Measurements from ENCODE around the gene TTI1.

The TTI1 gene

GRCh38 chr20:37986044-37986858, 47.0 kb downstream of the TTI1 start:
- Histone ChIP-seq H3K79me1 (ENCODE audit: low read depth, low read length) (no peaks in the 10 kb centered on the region), H2BK15ac (ENCODE audit: low read length) (no peak overlapping the region), H3K9ac (ENCODE audit: low read depth, low read length, poor library complexity) (no peak overlapping the region), H3K4ac (ENCODE audit: low read length) (no peak overlapping the region), H3K14ac (ENCODE audit: low read length) (no peak overlapping the region), H2BK12ac (ENCODE audit: low read length) (no peak overlapping the region), H4K8ac (ENCODE audit: low read depth, low read length) (no peak overlapping the region), H2BK5ac (ENCODE audit: low read length) (no peak overlapping the region), H3K27me3 (ENCODE audit: control insufficient read depth in 3 of 3, insufficient read depth in 3 of 3, low read depth in 1 of 3, low read length in 3 of 3) (no peaks in the 10 kb centered on the region), H3K18ac (ENCODE audit: low read length) (no peak overlapping the region), H4K91ac (ENCODE audit: low read depth, low read length, poor library complexity) (no peak overlapping the region), H3K9me3 (replicated peaks in 1 of 2; ENCODE audit: control insufficient read depth in 2 of 2, insufficient read depth in 1 of 2, low read depth in 1 of 2, low read length in 2 of 2) (no peaks in the 10 kb centered on the region), H3K4me1 (ENCODE audit: control insufficient read depth in 2 of 2, insufficient read depth in 1 of 2, low read depth in 1 of 2, low read length in 2 of 2) (peaks cover 9 to 11% of the 10 kb centered on the region in 2 donors), H3K4me3 (ENCODE audit: low read length in 2 of 2) (no peak overlapping the region), H2AFZ (ENCODE audit: low read length) (no peak overlapping the region), H3K4me2 (ENCODE audit: insufficient read depth, low read length, poor library complexity, severe bottlenecking) (no peak overlapping the region), H2AK5ac (ENCODE audit: low read depth, low read length) (no peak overlapping the region), H3K23ac (ENCODE audit: low read depth, low read length, poor library complexity) (no peak overlapping the region), H2BK120ac (ENCODE audit: low read depth, low read length) (no peak overlapping the region), H3K27ac (replicated peaks; ENCODE audit: low read length) (no peak overlapping the region), H3K36me3 (replicated peaks in 1 of 2; ENCODE audit: control insufficient read depth in 2 of 2, insufficient read depth in 2 of 2, low read length in 2 of 2) (peaks cover 16 to 94% of the 10 kb centered on the region in 2 donors)
- DNase-seq (ENCODE audit: low spot score), result no peak
- no CpG with 5 or more reads among the region's 9 CpGs for WGBS, 2 donors (ENCODE audit: extremely low coverage in 2 of 2, insufficient read length in 2 of 2, insufficient replicate concordance in 1 of 2)

- no peak for DNase-seq (ENCODE audit: low spot score)
- Histone ChIP-seq H3K4ac (ENCODE audit: low read length) (no peak overlapping the region), H3K27me3 (ENCODE audit: control insufficient read depth in 3 of 3, insufficient read depth in 3 of 3, low read depth in 1 of 3, low read length in 3 of 3) (no peaks in the 10 kb centered on the region), H3K23ac (ENCODE audit: low read depth, low read length, poor library complexity) (no peak overlapping the region), H3K79me1 (ENCODE audit: low read depth, low read length) (no peaks in the 10 kb centered on the region), H3K14ac (ENCODE audit: low read length) (no peak overlapping the region), H4K91ac (ENCODE audit: low read depth, low read length, poor library complexity) (no peak overlapping the region), H2AK5ac (ENCODE audit: low read depth, low read length) (no peak overlapping the region), H2BK5ac (ENCODE audit: low read length) (no peak overlapping the region), H3K9ac (ENCODE audit: low read depth, low read length, poor library complexity) (no peak overlapping the region), H4K8ac (ENCODE audit: low read depth, low read length) (no peak overlapping the region), H3K9me3 (replicated peaks in 1 of 2; ENCODE audit: control insufficient read depth in 2 of 2, insufficient read depth in 1 of 2, low read depth in 1 of 2, low read length in 2 of 2) (no peaks in the 10 kb centered on the region), H2AFZ (ENCODE audit: low read length) (no peak overlapping the region), H2BK15ac (ENCODE audit: low read length) (no peak overlapping the region), H3K4me2 (ENCODE audit: insufficient read depth, low read length, poor library complexity, severe bottlenecking) (no peak overlapping the region), H2BK120ac (ENCODE audit: low read depth, low read length) (no peak overlapping the region), H2BK12ac (ENCODE audit: low read length) (no peak overlapping the region), H3K4me1 (ENCODE audit: control insufficient read depth in 2 of 2, insufficient read depth in 1 of 2, low read depth in 1 of 2, low read length in 2 of 2) (peaks cover 9 to 12% of the 10 kb centered on the region in 2 donors), H3K18ac (ENCODE audit: low read length) (no peak overlapping the region), H3K4me3 (ENCODE audit: low read length in 2 of 2) (no peak overlapping the region), H3K36me3 (replicated peaks in 1 of 2; ENCODE audit: control insufficient read depth in 2 of 2, insufficient read depth in 2 of 2, low read length in 2 of 2) (peaks cover 9 to 75% of the 10 kb centered on the region in 2 donors), H3K27ac (replicated peaks; ENCODE audit: low read length) (no peak overlapping the region)
- WGBS, 2 donors (ENCODE audit: extremely low coverage in 2 of 2, insufficient read length in 2 of 2, insufficient replicate concordance in 1 of 2), result no CpG with 5 or more reads among the region's 14 CpGs
Measured at GRCh38 chr20:37984018-37984785, 49.1 kb downstream of the TTI1 start.

- Histone ChIP-seq H2BK15ac (ENCODE audit: low read length) (no peak overlapping the region), H3K4me1 (ENCODE audit: control insufficient read depth in 2 of 2, insufficient read depth in 1 of 2, low read depth in 1 of 2, low read length in 2 of 2) (peaks cover 9 to 12% of the 10 kb centered on the region in 2 donors), H3K18ac (ENCODE audit: low read length) (no peak overlapping the region), H3K4me3 (ENCODE audit: low read length in 2 of 2) (no peak overlapping the region), H2BK120ac (ENCODE audit: low read depth, low read length) (no peak overlapping the region), H2BK5ac (ENCODE audit: low read length) (no peak overlapping the region), H4K8ac (ENCODE audit: low read depth, low read length) (no peak overlapping the region), H2AK5ac (ENCODE audit: low read depth, low read length) (no peak overlapping the region), H2BK12ac (ENCODE audit: low read length) (no peak overlapping the region), H3K79me1 (ENCODE audit: low read depth, low read length) (no peaks in the 10 kb centered on the region), H3K27me3 (ENCODE audit: control insufficient read depth in 3 of 3, insufficient read depth in 3 of 3, low read depth in 1 of 3, low read length in 3 of 3) (no peaks in the 10 kb centered on the region), H3K36me3 (replicated peaks in 1 of 2; ENCODE audit: control insufficient read depth in 2 of 2, insufficient read depth in 2 of 2, low read length in 2 of 2) (peaks cover 6 to 66% of the 10 kb centered on the region in 2 donors), H3K23ac (ENCODE audit: low read depth, low read length, poor library complexity) (no peak overlapping the region), H3K27ac (replicated peaks; ENCODE audit: low read length) (no peak overlapping the region), H3K4me2 (ENCODE audit: insufficient read depth, low read length, poor library complexity, severe bottlenecking) (no peak overlapping the region), H4K91ac (ENCODE audit: low read depth, low read length, poor library complexity) (no peak overlapping the region), H3K14ac (ENCODE audit: low read length) (no peak overlapping the region), H3K4ac (ENCODE audit: low read length) (no peak overlapping the region), H3K9me3 (replicated peaks in 1 of 2; ENCODE audit: control insufficient read depth in 2 of 2, insufficient read depth in 1 of 2, low read depth in 1 of 2, low read length in 2 of 2) (no peaks in the 10 kb centered on the region), H3K9ac (ENCODE audit: low read depth, low read length, poor library complexity) (peak overlapping the region; percentile 63), H2AFZ (ENCODE audit: low read length) (no peak overlapping the region)
- no peak for DNase-seq (ENCODE audit: low spot score)
- WGBS, 2 donors (ENCODE audit: extremely low coverage in 2 of 2, insufficient read length in 2 of 2, insufficient replicate concordance in 1 of 2), result no CpG with 5 or more reads among the region's 13 CpGs
Measured at GRCh38 chr20:37983286-37983685, 50.0 kb downstream of the TTI1 start.

GRCh38 chr20:37981568-37981967, 51.7 kb downstream of the TTI1 start:
- Histone ChIP-seq H2AFZ (ENCODE audit: low read length) (no peak overlapping the region), H4K8ac (ENCODE audit: low read depth, low read length) (no peak overlapping the region), H2AK5ac (ENCODE audit: low read depth, low read length) (no peak overlapping the region), H3K79me1 (ENCODE audit: low read depth, low read length) (no peaks in the 10 kb centered on the region), H3K23ac (ENCODE audit: low read depth, low read length, poor library complexity) (no peak overlapping the region), H2BK12ac (ENCODE audit: low read length) (no peak overlapping the region), H2BK15ac (ENCODE audit: low read length) (no peak overlapping the region), H3K4me1 (ENCODE audit: control insufficient read depth in 2 of 2, insufficient read depth in 1 of 2, low read depth in 1 of 2, low read length in 2 of 2) (peaks cover 10 to 11% of the 10 kb centered on the region in 2 donors), H3K4me2 (ENCODE audit: insufficient read depth, low read length, poor library complexity, severe bottlenecking) (no peak overlapping the region), H3K4ac (ENCODE audit: low read length) (no peak overlapping the region), H2BK120ac (ENCODE audit: low read depth, low read length) (no peak overlapping the region), H3K27me3 (ENCODE audit: control insufficient read depth in 3 of 3, insufficient read depth in 3 of 3, low read depth in 1 of 3, low read length in 3 of 3) (no peaks in the 10 kb centered on the region), H3K9ac (ENCODE audit: low read depth, low read length, poor library complexity) (no peak overlapping the region), H3K4me3 (ENCODE audit: low read length in 2 of 2) (no peak overlapping the region), H3K14ac (ENCODE audit: low read length) (no peak overlapping the region), H3K36me3 (replicated peaks in 1 of 2; ENCODE audit: control insufficient read depth in 2 of 2, insufficient read depth in 2 of 2, low read length in 2 of 2) (peaks cover 6 to 49% of the 10 kb centered on the region in 2 donors), H3K18ac (ENCODE audit: low read length) (no peak overlapping the region), H4K91ac (ENCODE audit: low read depth, low read length, poor library complexity) (no peak overlapping the region), H2BK5ac (ENCODE audit: low read length) (no peak overlapping the region), H3K9me3 (replicated peaks in 1 of 2; ENCODE audit: control insufficient read depth in 2 of 2, insufficient read depth in 1 of 2, low read depth in 1 of 2, low read length in 2 of 2) (no peaks in the 10 kb centered on the region), H3K27ac (replicated peaks; ENCODE audit: low read length) (no peak overlapping the region)
- no peak for DNase-seq (ENCODE audit: low spot score)
- no CpG with 5 or more reads among the region's 8 CpGs for WGBS, 2 donors (ENCODE audit: extremely low coverage in 2 of 2, insufficient read length in 2 of 2, insufficient replicate concordance in 1 of 2)

Data from neuronal stem cell (in vitro differentiated cells).